ENCODE results near the gene TMUB2.

DNA sequence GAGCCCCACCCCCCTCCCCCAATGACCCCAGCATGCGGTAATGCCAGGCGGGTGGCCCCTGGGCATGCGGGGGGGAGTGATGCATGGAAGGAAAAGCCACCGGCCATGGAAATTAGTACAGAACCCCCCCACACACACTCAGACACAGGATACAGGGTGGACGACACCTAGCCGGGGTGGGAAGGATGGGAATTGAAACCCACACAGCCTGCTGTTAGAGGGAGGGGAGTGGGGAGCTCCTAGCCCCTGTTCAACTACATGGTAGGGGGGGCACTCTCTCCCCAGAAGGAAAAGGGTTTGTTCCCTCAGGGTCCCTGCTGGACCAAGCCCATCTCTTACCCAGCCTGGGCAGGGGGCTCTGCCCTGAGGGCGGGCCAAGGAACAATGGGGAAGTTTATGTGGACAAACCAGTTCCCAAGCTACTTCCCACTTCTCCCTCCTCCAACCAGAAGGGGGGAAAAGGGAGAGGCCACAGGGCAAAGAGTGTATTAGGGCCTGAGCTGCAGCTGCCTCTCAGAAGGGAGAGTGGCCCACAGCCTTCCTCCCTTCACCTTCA, 5.2 kb downstream of the TMUB2 start:
- no peak for TF ChIP-seq SIN3A (IDR thresholded peaks at IDR 0.05; ENCODE audit: borderline replicate concordance, insufficient read depth, low read length)
- TF ChIP-seq, protein P1, sequence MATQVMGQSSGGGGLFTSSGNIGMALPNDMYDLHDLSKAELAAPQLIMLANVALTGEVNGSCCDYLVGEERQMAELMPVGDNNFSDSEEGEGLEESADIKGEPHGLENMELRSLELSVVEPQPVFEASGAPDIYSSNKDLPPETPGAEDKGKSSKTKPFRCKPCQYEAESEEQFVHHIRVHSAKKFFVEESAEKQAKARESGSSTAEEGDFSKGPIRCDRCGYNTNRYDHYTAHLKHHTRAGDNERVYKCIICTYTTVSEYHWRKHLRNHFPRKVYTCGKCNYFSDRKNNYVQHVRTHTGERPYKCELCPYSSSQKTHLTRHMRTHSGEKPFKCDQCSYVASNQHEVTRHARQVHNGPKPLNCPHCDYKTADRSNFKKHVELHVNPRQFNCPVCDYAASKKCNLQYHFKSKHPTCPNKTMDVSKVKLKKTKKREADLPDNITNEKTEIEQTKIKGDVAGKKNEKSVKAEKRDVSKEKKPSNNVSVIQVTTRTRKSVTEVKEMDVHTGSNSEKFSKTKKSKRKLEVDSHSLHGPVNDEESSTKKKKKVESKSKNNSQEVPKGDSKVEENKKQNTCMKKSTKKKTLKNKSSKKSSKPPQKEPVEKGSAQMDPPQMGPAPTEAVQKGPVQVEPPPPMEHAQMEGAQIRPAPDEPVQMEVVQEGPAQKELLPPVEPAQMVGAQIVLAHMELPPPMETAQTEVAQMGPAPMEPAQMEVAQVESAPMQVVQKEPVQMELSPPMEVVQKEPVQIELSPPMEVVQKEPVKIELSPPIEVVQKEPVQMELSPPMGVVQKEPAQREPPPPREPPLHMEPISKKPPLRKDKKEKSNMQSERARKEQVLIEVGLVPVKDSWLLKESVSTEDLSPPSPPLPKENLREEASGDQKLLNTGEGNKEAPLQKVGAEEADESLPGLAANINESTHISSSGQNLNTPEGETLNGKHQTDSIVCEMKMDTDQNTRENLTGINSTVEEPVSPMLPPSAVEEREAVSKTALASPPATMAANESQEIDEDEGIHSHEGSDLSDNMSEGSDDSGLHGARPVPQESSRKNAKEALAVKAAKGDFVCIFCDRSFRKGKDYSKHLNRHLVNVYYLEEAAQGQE (IDR thresholded peaks at IDR 0.05; ENCODE audit: insufficient read depth in 1 of 2, low read depth in 2 of 2, low read length in 2 of 2) = no peak
- no peak for TF ChIP-seq POLR2AphosphoS5 (IDR thresholded peaks at IDR 0.05; ENCODE audit: low read depth, low read length)
- no peak for TF ChIP-seq TAF1 (IDR thresholded peaks at IDR 0.05; ENCODE audit: borderline replicate concordance, insufficient read depth, low read length)

Data from PFSK-1 (cell line).